ENCODE data around the gene CDC42EP1.
"Not testable (repeated sequence)": the region's sequence is repeated elsewhere in the genome, so short reads cannot be mapped to it uniquely, and the experiment has no call there.

Gene CDC42EP1, protein sequence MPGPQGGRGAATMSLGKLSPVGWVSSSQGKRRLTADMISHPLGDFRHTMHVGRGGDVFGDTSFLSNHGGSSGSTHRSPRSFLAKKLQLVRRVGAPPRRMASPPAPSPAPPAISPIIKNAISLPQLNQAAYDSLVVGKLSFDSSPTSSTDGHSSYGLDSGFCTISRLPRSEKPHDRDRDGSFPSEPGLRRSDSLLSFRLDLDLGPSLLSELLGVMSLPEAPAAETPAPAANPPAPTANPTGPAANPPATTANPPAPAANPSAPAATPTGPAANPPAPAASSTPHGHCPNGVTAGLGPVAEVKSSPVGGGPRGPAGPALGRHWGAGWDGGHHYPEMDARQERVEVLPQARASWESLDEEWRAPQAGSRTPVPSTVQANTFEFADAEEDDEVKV

GRCh38 chr22:37559901-37560607 is at the start of gene CDC42EP1:
CDC42EP1 (plus strand) TSS chr22:37560480; CDS start chr22:37566350, 5,870 bp downstream.
- DNase-seq (ENCODE audit: low spot score): peak; percentile 53

GRCh38 chr22:37511395-37512104 is 48.7 kb upstream of the CDC42EP1 start:
- no peak for DNase-seq (ENCODE audit: low spot score)

DNA sequence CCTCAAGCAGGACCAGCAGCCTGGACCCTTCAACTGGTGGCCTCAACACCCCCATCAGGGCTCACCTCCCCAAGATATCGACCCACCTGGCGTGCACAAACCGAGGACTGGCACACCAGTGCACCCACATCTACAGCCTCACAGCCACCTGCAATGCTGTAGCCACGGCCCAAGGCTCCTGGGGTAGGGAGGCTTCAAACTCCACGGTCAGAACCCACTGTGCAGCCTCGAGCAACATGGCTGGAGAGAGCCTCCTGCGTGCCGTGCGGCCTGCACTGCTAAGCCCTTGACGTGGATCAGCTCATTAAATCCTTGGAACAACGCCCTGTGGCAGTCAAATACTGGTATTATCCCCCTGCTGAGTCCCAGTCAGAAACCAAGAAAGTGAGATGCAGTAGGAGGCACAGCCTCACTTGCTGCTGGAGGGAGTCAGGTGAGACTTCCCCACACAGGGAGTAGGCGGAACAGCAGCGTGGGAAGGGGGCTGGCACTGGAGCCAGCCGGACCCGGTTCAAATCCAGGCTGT is 45.7 kb upstream of the CDC42EP1 start:
- DNase-seq (ENCODE audit: low spot score): no peak

GRCh38 chr22:37515901-37516300 is 44.4 kb upstream of the CDC42EP1 start:
- no peak for DNase-seq (ENCODE audit: low spot score)

- no peak for DNase-seq (ENCODE audit: low spot score)
Measured at GRCh38 chr22:37516456-37516855, 43.8 kb upstream of the CDC42EP1 start.

DNA sequence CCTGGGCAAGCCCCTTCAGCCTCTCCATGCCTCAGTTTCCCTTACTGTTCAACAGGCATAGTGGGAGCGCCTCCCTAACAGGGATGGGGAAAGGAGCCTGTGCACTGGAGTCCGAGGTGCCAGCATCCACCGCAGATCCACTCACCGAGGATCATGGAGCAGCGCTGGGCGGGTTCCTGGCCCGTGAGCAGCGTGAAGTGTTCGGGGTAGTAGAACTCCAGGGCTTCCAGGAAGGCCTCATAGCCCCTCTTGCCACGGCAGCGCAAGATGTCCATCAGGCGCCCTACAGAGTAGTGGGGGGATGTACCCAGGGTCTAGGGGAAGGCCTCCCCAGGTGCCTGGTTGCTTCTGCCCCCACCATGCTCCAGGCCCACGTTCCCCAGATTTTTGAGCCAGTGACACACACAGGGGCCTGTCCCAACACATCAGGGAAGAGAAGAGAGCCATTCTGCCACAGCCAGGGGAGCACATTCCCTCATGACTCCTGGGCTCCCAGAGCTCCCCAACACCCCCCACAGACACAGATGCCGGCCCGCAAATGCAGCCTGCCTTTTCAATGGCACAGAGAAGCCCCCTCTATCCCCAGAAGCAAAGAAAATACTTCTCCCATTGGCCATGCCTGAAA is 42.3 kb upstream of the CDC42EP1 start:
- no peak for DNase-seq (ENCODE audit: low spot score)

DNA sequence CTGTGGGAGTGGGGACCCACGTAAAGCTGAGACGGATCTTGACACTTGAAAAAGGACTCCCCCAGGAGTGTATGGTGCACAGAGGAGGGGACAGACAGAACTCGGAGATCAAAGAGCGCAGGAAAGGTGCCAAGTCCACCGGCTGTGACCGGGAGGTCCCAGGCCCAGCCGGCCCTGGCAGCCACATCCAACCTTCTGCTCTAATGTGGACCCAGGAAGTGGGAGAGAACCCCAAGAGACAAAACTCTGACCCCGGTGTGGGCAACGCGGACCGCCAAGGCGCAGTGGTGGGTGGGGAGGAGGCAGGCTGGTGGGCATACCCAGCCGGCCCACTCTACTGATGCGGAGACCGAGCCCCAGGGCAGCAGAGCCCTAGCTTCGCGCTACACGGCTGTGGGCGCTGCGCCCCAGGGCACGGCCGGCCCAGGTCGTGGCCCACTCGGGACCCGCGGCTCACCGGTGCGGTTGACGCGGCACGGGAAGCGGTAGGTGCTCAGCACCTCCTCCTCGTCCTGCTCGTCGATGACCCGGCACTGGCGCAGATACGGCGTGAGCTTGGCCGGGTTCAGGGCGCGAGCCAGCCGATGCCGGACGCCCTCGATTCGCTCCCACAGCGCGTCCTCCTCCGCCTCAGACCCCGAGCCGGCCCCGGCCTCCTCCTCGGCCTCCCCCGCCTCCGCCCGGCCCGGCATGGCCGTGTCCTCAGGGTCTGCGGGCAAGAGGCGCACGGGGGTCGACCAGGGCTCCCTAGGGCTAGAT is 41.6 kb upstream of the CDC42EP1 start:
- no peak for DNase-seq (ENCODE audit: low spot score)

GRCh38 chr22:37519268-37520195 is 40.7 kb upstream of the CDC42EP1 start, which contains the start of gene CARD10:
CARD10 (minus strand) TSS chr22:37519415; CDS start chr22:37519200, 215 bp downstream.
- no peak for DNase-seq (ENCODE audit: low spot score)

- no peak for DNase-seq (ENCODE audit: low spot score)
Measured at GRCh38 chr22:37520776-37521191, 39.5 kb upstream of the CDC42EP1 start.

DNA sequence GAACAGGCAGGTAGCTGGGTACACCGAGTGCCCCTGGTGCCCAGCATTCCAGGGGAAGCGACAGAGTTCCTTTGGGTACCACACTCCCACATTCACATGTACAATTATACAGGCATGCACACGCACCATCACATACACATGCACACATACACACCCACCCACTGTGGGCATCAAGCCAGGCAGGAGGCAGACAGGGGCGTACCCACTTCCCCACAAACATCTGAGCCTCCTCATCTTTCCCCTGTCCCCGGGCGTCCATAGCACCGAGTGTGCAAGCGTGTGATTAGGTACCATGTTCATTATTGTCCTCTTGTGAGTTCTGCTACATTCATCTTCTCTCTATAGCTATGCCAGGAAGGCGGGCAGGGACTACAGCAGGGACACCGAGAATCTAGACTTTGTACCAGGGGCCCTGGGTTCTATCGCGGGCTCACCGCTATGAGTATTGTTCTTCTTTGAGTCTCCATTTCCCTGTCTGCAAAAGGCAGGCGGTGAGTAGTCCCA is 39.0 kb upstream of the CDC42EP1 start:
- DNase-seq (ENCODE audit: low spot score): no peak

- no peak for DNase-seq (ENCODE audit: low spot score)
Measured at GRCh38 chr22:37522482-37522881, 37.8 kb upstream of the CDC42EP1 start.

- DNase-seq (ENCODE audit: low spot score): no peak
Measured at GRCh38 chr22:37525073-37525745, 35.1 kb upstream of the CDC42EP1 start.

DNA sequence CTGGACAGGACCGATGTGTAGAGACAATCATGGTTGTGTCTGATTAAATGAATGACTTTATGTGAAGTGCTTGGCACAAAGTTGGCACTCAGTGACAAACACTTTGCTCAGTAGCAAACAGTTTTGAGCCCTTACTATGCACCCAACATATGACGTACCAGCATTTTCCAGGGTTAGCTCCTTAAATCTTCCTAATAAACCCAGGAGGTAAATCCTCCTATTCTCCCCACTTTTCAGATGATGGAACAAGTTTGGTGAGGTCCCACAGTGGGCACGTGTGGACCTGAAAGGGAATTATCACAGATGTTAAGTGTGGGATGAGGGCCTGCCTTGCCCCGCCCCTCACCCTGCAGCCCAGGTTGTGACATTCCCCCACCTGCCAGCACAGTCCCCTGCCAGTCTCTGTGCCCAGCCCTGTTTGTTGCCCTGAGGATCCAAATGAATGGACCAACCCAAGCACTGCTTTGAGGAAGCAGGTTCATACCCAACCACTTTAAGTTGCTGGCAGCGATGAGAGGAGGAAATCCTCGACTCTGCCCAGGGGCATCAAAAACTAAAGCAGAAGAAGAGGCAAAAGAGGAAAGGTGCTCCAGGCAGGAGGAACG is 34.4 kb upstream of the CDC42EP1 start:
- DNase-seq (ENCODE audit: low spot score): no peak

- DNase-seq (ENCODE audit: low spot score): no peak
Measured at GRCh38 chr22:37526376-37526775, 33.9 kb upstream of the CDC42EP1 start.

DNA sequence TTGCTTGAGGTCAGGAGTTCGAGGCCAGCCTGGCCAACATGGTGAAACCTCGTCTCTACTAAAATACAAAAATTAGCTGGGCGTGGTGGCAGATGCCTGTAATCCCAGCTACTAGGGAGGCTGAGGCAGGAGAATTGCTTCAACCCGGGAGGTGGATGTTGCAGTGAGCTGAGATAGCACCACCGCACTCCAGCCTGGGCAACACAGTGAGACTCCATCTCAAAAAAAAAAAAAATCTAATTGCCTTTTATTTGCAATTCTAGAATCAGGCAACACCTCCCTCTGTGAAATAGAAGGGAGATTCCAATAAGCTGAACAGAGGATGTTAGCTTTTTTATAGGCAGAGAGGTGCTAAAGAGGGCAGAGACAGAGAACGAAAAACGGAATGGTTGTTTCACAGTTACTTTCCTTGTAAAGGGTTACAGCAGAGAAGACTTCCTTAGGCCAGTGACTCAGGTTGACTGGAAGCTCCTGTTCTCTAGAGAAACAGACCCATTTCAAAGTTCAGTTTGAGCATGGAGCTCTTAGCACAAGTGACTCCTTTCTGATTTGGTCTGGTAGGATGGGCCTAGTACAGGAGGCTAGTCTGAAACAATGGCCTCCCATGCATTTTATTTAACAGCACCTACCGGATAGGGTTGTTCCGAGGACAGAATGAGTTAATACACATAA is 33.1 kb upstream of the CDC42EP1 start:
- not testable (repeated sequence) for DNase-seq (ENCODE audit: low spot score)

- not testable (repeated sequence) for DNase-seq (ENCODE audit: low spot score)
Measured at GRCh38 chr22:37527952-37528351, 32.3 kb upstream of the CDC42EP1 start.

GRCh38 chr22:37529652-37530345 is 30.5 kb upstream of the CDC42EP1 start:
- DNase-seq (ENCODE audit: low spot score): no peak

GRCh38 chr22:37533995-37534394 is 26.3 kb upstream of the CDC42EP1 start:
- DNase-seq (ENCODE audit: low spot score): no peak

All from cerebellar cortex (tissue), 1 donor.